H7 (cell line): ENCODE measurements around the gene GNAI3. TPM values are rescaled to one million over a fixed set of nuclear protein-coding genes. Genes with fewer than 3 reads are reported as not detected.

ENCODE experiments used
- DNase-seq: peaks from one replicate; pipeline ENCODE4 v3.0.0; 2012
- H3K27me3 ChIP-seq: 2 replicates; pipeline ENCODE4 v1.6.0; 2011; ENCODE audit warnings: mild to moderate bottlenecking, low read length; ENCODE audit not compliant: control insufficient read depth, insufficient read depth
- H3K36me3 ChIP-seq: replicated peaks from 2 replicates; pipeline ENCODE4 v1.5.1; 2011; ENCODE audit warnings: low read length; ENCODE audit not compliant: control insufficient read depth, insufficient read depth
- H3K4me3 ChIP-seq: 2 replicates; pipeline ENCODE4 v1.5.1; 2011; ENCODE audit warnings: low read depth, mild to moderate bottlenecking, control low read depth, low read length, moderate library complexity; ENCODE audit not compliant: insufficient read depth
- total RNA-seq: library from RNA; depleted of rRNA; stranded (reverse); fragments of >200 nt; shearing (Covaris generic); gene quantifications from 2 replicates; pipeline ENCODE4 v1.2.3, GENCODE V29; 2014

The GNAI3 gene
- total RNA-seq, 1 experiment from 2014 or later = 13.3 TPM

- H3K36me3 ChIP-seq = peaks cover 14% of the 10 kb centered on the region
- no peak overlapping the region for H3K4me3 ChIP-seq
- no peak for DNase-seq
- no peaks in the 10 kb centered on the region for H3K27me3 ChIP-seq
Measured at GRCh38 chr1:109584766-109585165, 36.4 kb downstream of the GNAI3 start.

GRCh38 chr1:109586055-109586454 is 37.6 kb downstream of the GNAI3 start:
- no peak for DNase-seq
- Histone ChIP-seq H3K27me3 (no peaks in the 10 kb centered on the region), H3K36me3 (peaks cover 12% of the 10 kb centered on the region), H3K4me3 (no peak overlapping the region)

GRCh38 chr1:109589177-109589576 is 40.8 kb downstream of the GNAI3 start:
- H3K4me3 ChIP-seq = no peak overlapping the region
- peaks cover 12% of the 10 kb centered on the region for H3K36me3 ChIP-seq
- no peak for DNase-seq
- no peaks in the 10 kb centered on the region for H3K27me3 ChIP-seq

GRCh38 chr1:109589679-109590078 is 41.3 kb downstream of the GNAI3 start:
- H3K36me3 ChIP-seq = peaks cover 11% of the 10 kb centered on the region
- no peak for DNase-seq
- H3K27me3 ChIP-seq = no peaks in the 10 kb centered on the region
- no peak overlapping the region for H3K4me3 ChIP-seq

- H3K27me3 ChIP-seq = no peaks in the 10 kb centered on the region
- DNase-seq = no peak
- H3K4me3 ChIP-seq = no peak overlapping the region
- H3K36me3 ChIP-seq = peaks cover 1% of the 10 kb centered on the region
Measured at GRCh38 chr1:109592916-109593315, 44.5 kb downstream of the GNAI3 start.

GRCh38 chr1:109595531-109595930 is 47.1 kb downstream of the GNAI3 start:
- DNase-seq = no peak
- no peaks in the 10 kb centered on the region for H3K27me3 ChIP-seq
- H3K4me3 ChIP-seq = no peak overlapping the region
- peaks cover 3% of the 10 kb centered on the region for H3K36me3 ChIP-seq

GRCh38 chr1:109598156-109598555 is 49.7 kb downstream of the GNAI3 start:
- H3K27me3 ChIP-seq = no peaks in the 10 kb centered on the region
- no peak overlapping the region for H3K4me3 ChIP-seq
- DNase-seq = no peak
- H3K36me3 ChIP-seq = peaks cover 2% of the 10 kb centered on the region

GRCh38 chr1:109598655-109599054 is 50.2 kb downstream of the GNAI3 start:
- DNase-seq = peak; percentile 64
- Histone ChIP-seq H3K4me3 (no peak overlapping the region), H3K27me3 (no peaks in the 10 kb centered on the region), H3K36me3 (peaks cover 2% of the 10 kb centered on the region)

GRCh38 chr1:109603229-109603628 is 54.8 kb downstream of the GNAI3 start:
- H3K27me3 ChIP-seq = no peaks in the 10 kb centered on the region
- H3K36me3 ChIP-seq = peaks cover 2% of the 10 kb centered on the region
- H3K4me3 ChIP-seq = no peak overlapping the region
- DNase-seq = no peak

GRCh38 chr1:109605381-109605780 is 57.0 kb downstream of the GNAI3 start:
- DNase-seq = no peak
- no peak overlapping the region for H3K4me3 ChIP-seq
- no peaks in the 10 kb centered on the region for H3K27me3 ChIP-seq
- no peaks in the 10 kb centered on the region for H3K36me3 ChIP-seq

GRCh38 chr1:109609881-109610280 is 61.5 kb downstream of the GNAI3 start:
- Histone ChIP-seq H3K4me3 (no peak overlapping the region), H3K27me3 (no peaks in the 10 kb centered on the region), H3K36me3 (no peaks in the 10 kb centered on the region)
- DNase-seq = no peak

- no peak for DNase-seq
- H3K36me3 ChIP-seq = no peaks in the 10 kb centered on the region
- H3K4me3 ChIP-seq = no peak overlapping the region
- no peaks in the 10 kb centered on the region for H3K27me3 ChIP-seq
Measured at GRCh38 chr1:109610609-109611307, 62.3 kb downstream of the GNAI3 start.

- DNase-seq = no peak
- Histone ChIP-seq H3K27me3 (no peaks in the 10 kb centered on the region), H3K36me3 (no peaks in the 10 kb centered on the region), H3K4me3 (no peak overlapping the region)
Measured at GRCh38 chr1:109611308-109611990, 63.0 kb downstream of the GNAI3 start.

GRCh38 chr1:109613361-109614147 is 65.1 kb downstream of the GNAI3 start:
- no peak overlapping the region for H3K4me3 ChIP-seq
- no peak for DNase-seq
- no peaks in the 10 kb centered on the region for H3K27me3 ChIP-seq
- no peaks in the 10 kb centered on the region for H3K36me3 ChIP-seq

GRCh38 chr1:109615879-109616278 is 67.5 kb downstream of the GNAI3 start:
- DNase-seq = no peak
- no peak overlapping the region for H3K4me3 ChIP-seq
- H3K36me3 ChIP-seq = no peaks in the 10 kb centered on the region
- H3K27me3 ChIP-seq = no peaks in the 10 kb centered on the region
